Measurements from ENCODE around the gene SLAIN1. TPM values are rescaled to one million over a fixed set of nuclear protein-coding genes. Genes with fewer than 3 reads are reported as not detected.

The SLAIN1 gene
- total RNA-seq, 1 experiment from 2014 or later, result 2.4 TPM

DNA sequence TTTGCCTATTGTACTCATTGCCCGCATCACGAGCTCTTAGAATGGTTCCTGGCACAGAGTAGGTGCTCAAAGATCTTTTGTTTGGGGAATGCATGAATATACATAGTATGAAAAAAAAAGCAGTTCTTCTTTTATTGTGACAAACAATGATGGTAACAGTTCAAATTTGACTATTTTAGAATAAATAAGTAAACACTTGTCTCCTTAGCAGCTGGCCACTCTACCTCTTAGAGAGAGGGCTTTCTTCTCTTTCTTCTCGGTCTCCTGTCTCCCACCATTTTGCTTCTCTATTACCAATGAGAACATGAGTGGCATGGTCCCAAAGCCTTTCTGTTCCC, 639 bp upstream of the SLAIN1 start:
- ChIA-PET CTCF (no interaction called here), POLR2A (ENCODE audit: unreplicated experiment) (interaction anchor here (0.7 kb wide), 1 partner anchor 1139 kb away, joined by 13 read pairs; no protein-coding TSS in a partner anchor)
- no peak for TF ChIP-seq EZH2 (IDR thresholded peaks at IDR 0.05; ENCODE audit: low read depth)
- TF ChIP-seq, protein P1, sequence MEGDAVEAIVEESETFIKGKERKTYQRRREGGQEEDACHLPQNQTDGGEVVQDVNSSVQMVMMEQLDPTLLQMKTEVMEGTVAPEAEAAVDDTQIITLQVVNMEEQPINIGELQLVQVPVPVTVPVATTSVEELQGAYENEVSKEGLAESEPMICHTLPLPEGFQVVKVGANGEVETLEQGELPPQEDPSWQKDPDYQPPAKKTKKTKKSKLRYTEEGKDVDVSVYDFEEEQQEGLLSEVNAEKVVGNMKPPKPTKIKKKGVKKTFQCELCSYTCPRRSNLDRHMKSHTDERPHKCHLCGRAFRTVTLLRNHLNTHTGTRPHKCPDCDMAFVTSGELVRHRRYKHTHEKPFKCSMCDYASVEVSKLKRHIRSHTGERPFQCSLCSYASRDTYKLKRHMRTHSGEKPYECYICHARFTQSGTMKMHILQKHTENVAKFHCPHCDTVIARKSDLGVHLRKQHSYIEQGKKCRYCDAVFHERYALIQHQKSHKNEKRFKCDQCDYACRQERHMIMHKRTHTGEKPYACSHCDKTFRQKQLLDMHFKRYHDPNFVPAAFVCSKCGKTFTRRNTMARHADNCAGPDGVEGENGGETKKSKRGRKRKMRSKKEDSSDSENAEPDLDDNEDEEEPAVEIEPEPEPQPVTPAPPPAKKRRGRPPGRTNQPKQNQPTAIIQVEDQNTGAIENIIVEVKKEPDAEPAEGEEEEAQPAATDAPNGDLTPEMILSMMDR (conservative IDR thresholded peaks at IDR 0.05), result no peak
- Histone ChIP-seq H4K20me1 (ENCODE audit: insufficient read depth) (no peaks in the 10 kb centered on the region), H3F3A (ENCODE audit: insufficient read depth, low read depth) (peaks cover 12% of the 10 kb centered on the region; the same call in 1 of the 2 replicates), H3K79me2 (ENCODE audit: low read depth) (peaks cover 13% of the 10 kb centered on the region; the same call in 1 of the 2 replicates), H3K4me3 (peak overlapping the region; percentile 54; the same call in 1 of the 2 replicates), H3K27ac (no peak overlapping the region), H3K36me3 (ENCODE audit: low read depth) (no peaks in the 10 kb centered on the region), H3K9me2 (ENCODE audit: insufficient read depth) (no peaks in the 10 kb centered on the region), H3K27me3 (ENCODE audit: insufficient read depth, low read depth) (no peaks in the 10 kb centered on the region), H2AFZ (peak overlapping the region; percentile 66), H3K4me2 (peak overlapping the region; percentile 72), H3K9me3 (ENCODE audit: insufficient read depth, low read depth) (no peaks in the 10 kb centered on the region), H3K4me1 (replicated peaks; ENCODE audit: insufficient read depth) (peaks cover 17% of the 10 kb centered on the region)
- intact Hi-C loops (cut with micrococcal nuclease; ENCODE audit: unreplicated experiment), result loop anchor here (10.0 kb wide), 1 partner anchor 372 kb away; the partner anchor contains the start of gene MYCBP2
- DNase-seq, result no peak
- no TSS peak for BruUV-seq (replicated peaks)

DNA sequence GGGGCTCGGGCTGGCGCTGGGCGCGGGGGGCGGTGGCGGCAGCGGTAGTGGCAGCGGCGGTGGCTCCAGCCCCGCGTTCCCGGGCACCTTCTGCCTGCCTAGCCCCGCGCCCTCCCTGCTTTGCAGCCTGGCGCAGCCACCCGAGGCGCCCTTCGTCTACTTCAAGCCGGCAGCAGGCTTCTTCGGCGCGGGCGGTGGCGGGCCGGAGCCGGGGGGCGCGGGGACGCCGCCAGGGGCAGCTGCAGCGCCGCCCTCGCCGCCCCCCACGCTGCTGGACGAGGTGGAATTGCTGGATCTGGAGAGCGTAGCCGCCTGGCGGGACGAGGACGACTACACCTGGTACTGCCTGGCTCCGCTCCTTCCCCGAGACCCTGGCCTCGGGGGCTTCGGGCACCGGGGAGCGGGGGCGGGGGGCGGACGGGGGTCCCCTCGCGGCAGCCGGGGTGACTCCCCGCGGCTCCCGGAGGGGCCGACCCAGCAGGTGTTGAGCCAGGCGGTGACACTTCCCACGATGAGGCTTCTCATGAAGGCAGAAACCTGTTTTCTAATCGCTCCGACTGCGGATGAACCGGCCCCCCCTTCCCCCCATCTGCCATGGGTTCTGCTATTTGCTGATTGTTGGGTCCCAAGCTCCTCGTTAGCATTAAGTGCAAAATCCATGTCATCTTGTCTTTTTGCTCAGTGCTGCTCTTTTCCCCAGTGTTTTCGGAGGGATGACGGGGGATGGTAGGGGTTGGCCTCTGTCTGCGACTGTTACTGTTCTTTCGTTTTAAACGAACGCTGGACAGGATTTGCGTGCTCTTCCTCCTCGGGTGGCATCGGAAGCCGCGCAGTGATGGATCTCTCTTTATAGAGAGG, 943 bp downstream of the SLAIN1 start:
- no peaks in the 10 kb centered on the region for H3K36me3 ChIP-seq (ENCODE audit: low read depth)
- ChIA-PET POLR2A (ENCODE audit: unreplicated experiment) (no interaction called here), CTCF (no interaction called here)
- H3K27me3 ChIP-seq (ENCODE audit: insufficient read depth, low read depth), result no peaks in the 10 kb centered on the region
- peak overlapping the region; percentile 65 for H3K4me3 ChIP-seq
- H3K9me2 ChIP-seq (ENCODE audit: insufficient read depth), result no peaks in the 10 kb centered on the region
- H2AFZ ChIP-seq, result peak overlapping the region; percentile 87
- DNase-seq, result peak in 1 of 2 experiments; percentile 8
- peak overlapping the region; percentile 86 for H3K4me2 ChIP-seq
- H3K27ac ChIP-seq, result no peak overlapping the region
- no peaks in the 10 kb centered on the region for H4K20me1 ChIP-seq (ENCODE audit: insufficient read depth)
- peaks cover 17% of the 10 kb centered on the region for H3K4me1 ChIP-seq (replicated peaks; ENCODE audit: insufficient read depth)
- intact Hi-C loops (cut with micrococcal nuclease; ENCODE audit: unreplicated experiment), result loop anchor here (10.0 kb wide), 1 partner anchor 374 kb away; the partner anchor contains the start of gene MYCBP2
- peaks cover 13% of the 10 kb centered on the region; the same call in 1 of the 2 replicates for H3K79me2 ChIP-seq (ENCODE audit: low read depth)
- H3K9me3 ChIP-seq (ENCODE audit: insufficient read depth, low read depth), result no peaks in the 10 kb centered on the region
- peaks cover 12% of the 10 kb centered on the region for H3F3A ChIP-seq (ENCODE audit: insufficient read depth, low read depth)
- no TSS peak for BruUV-seq (replicated peaks)
- TF ChIP-seq, protein P1 (conservative IDR thresholded peaks at IDR 0.05), result no peak
- TF ChIP-seq EZH2 (IDR thresholded peaks at IDR 0.05; ENCODE audit: low read depth), result no peak

DNA sequence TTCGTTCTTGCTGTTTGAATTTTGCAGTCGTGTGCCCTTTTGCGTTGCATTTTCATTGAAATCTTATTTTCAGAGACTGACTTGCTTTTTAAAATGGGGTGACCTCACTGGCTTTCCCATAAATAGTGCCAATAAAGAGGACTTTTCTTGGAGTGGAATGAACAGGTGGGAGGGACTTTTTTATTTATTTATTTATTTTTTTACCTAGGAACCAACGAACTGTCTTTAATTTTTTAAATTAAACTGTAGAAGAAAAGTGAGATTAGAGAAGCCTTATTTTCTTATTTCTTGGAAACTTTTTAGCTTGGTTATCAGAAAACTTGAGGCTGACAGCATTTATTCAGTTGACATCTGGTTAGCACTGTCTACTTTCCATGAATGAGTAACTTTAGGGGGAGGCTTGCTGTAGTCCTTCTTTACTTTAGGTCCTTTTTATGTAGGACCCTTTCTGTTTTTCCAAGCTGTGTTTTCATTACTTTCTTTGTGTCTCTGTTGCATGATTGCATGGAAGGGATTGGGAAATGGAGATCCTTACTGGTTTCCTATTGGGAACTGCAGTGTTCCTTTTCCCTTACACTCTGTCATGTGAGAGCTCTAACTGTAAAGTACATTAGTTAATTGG, 1.7 kb downstream of the SLAIN1 start:
- intact Hi-C loops (cut with micrococcal nuclease; ENCODE audit: unreplicated experiment), result loop anchor here (10.0 kb wide), 1 partner anchor 374 kb away; the partner anchor contains the start of gene MYCBP2
- CTCF ChIA-PET, result no interaction called here
- Histone ChIP-seq H4K20me1 (ENCODE audit: insufficient read depth) (no peaks in the 10 kb centered on the region), H3K4me1 (replicated peaks; ENCODE audit: insufficient read depth) (peaks cover 17% of the 10 kb centered on the region), H2AFZ (peak overlapping the region; percentile 87), H3K27me3 (ENCODE audit: insufficient read depth, low read depth) (no peaks in the 10 kb centered on the region), H3K4me2 (peak overlapping the region; percentile 86), H3K9me2 (ENCODE audit: insufficient read depth) (no peaks in the 10 kb centered on the region), H3K27ac (no peak overlapping the region), H3K36me3 (ENCODE audit: low read depth) (no peaks in the 10 kb centered on the region), H3K9me3 (ENCODE audit: insufficient read depth, low read depth) (no peaks in the 10 kb centered on the region), H3K79me2 (ENCODE audit: low read depth) (peaks cover 13% of the 10 kb centered on the region; the same call in 1 of the 2 replicates), H3K4me3 (peak overlapping the region; percentile 65), H3F3A (ENCODE audit: insufficient read depth, low read depth) (peaks cover 12% of the 10 kb centered on the region)
- POLR2A ChIA-PET (ENCODE audit: unreplicated experiment), result interaction anchor here (0.6 kb wide), 1 partner anchor 374 kb away, joined by 4 read pairs; no protein-coding TSS in a partner anchor
- BruUV-seq (replicated peaks), result no TSS peak
- DNase-seq, result no peak
- TF ChIP-seq EZH2 (IDR thresholded peaks at IDR 0.05; ENCODE audit: low read depth), result no peak
- TF ChIP-seq, protein P1 (conservative IDR thresholded peaks at IDR 0.05), result no peak

Data from PC-9 (cell line).